Measurements from ENCODE around the gene TACO1.

The TACO1 gene

GRCh38 chr17:63634816-63635215 lies 34.1 kb downstream of the TACO1 start:
- H3K4me3 ChIP-seq (ENCODE audit: low read length) = no peak overlapping the region
- no peak for TF ChIP-seq CTCF (IDR thresholded peaks at IDR 0.05; ENCODE audit: insufficient read depth, low read depth, low read length, missing control alignments)
- no peak for DNase-seq (ENCODE audit: low read depth)

- TF ChIP-seq CTCF (IDR thresholded peaks at IDR 0.05; ENCODE audit: insufficient read depth, low read depth, low read length, missing control alignments) = no peak
- no peak overlapping the region for H3K4me3 ChIP-seq (ENCODE audit: low read length)
- no peak for DNase-seq (ENCODE audit: low read depth)
Observed at GRCh38 chr17:63635290-63635689, 34.6 kb downstream of the TACO1 start.

- no peak for TF ChIP-seq CTCF (IDR thresholded peaks at IDR 0.05; ENCODE audit: insufficient read depth, low read depth, low read length, missing control alignments)
- no peak overlapping the region for H3K4me3 ChIP-seq (ENCODE audit: low read length)
- no peak for DNase-seq (ENCODE audit: low read depth)
Observed at GRCh38 chr17:63635787-63636186, 35.1 kb downstream of the TACO1 start.

- DNase-seq (ENCODE audit: low read depth) = no peak
- TF ChIP-seq CTCF (IDR thresholded peaks at IDR 0.05; ENCODE audit: insufficient read depth, low read depth, low read length, missing control alignments) = no peak
- no peak overlapping the region for H3K4me3 ChIP-seq (ENCODE audit: low read length)
Observed at GRCh38 chr17:63639125-63639524, 38.4 kb downstream of the TACO1 start.

DNA sequence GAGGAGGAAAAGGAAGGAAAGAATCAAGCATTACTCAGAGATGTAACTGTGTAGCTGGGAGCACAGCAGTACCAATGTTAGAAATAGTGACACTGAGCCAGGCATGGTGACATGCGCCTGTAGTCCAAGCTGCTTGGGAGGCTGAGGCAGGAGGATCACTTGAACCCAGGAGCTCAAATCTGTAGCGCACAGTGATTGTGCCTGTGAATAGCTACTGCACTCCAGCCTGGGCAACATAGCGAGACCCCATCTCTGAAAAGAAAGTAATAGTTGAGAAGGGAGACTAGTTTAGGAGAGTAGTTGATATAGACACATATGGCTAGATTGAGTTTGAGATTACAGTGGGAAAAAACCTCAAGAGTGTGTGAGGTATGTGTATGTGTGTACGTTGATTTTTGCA lies 39.3 kb downstream of the TACO1 start:
- no peak for DNase-seq (ENCODE audit: low read depth)
- no peak for TF ChIP-seq CTCF (IDR thresholded peaks at IDR 0.05; ENCODE audit: insufficient read depth, low read depth, low read length, missing control alignments)
- H3K4me3 ChIP-seq (ENCODE audit: low read length) = no peak overlapping the region

GRCh38 chr17:63641692-63642448 lies 41.2 kb downstream of the TACO1 start:
- DNase-seq (ENCODE audit: low read depth) = no peak
- H3K4me3 ChIP-seq (ENCODE audit: low read length) = no peak overlapping the region
- no peak for TF ChIP-seq CTCF (IDR thresholded peaks at IDR 0.05; ENCODE audit: insufficient read depth, low read depth, low read length, missing control alignments)

DNA sequence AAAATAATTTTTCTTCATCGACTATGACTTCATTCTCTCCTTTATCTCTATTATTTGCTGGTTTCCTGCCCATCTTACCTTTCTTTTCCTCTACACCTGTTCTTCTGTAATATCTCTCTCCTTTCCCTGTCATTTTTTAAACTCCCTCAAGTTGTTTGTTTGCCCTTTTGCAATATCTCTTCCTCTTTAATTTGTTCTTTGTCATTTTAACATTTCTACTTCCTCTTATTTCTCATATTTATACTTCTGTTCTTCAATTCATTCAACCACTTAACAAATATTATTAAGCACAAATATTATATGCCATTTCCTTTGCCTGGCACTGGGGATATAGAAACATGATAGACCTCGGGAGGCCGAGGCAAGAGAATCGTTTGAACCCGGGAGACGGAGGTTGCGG lies 44.2 kb downstream of the TACO1 start:
- no peak for TF ChIP-seq CTCF (IDR thresholded peaks at IDR 0.05; ENCODE audit: insufficient read depth, low read depth, low read length, missing control alignments)
- DNase-seq (ENCODE audit: low read depth) = no peak
- no peak overlapping the region for H3K4me3 ChIP-seq (ENCODE audit: low read length)
